K562 (cell line): ENCODE data around the gene EPSTI1. TPM values are rescaled to one million over a fixed set of nuclear protein-coding genes. Genes with fewer than 3 reads are reported as not detected.

Experiments used
- ATAC-seq: fragments of 200-7000 bp; cut with Tn5 transposase; 3 replicates; pipeline ENCODE4 v1.9.1; 2020; ENCODE audit warnings: moderate library complexity
- BruUV-seq: library from RNA; stranded (reverse); fragments of 400-500 nt; replicated peaks from 2 replicates; lab custom pipeline; 2021; lab: Mats Ljungman, UMichigan
- CTCF ChIA-PET: fragments of 300-600 bp; formaldehyde crosslinking; extraction: SDS; loops from one replicate; lab custom pipeline; 2021; ENCODE audit warnings: low intra/inter-chr PET ratio; lab: Yijun Ruan, JAX
- POLR2A ChIA-PET: fragments of 300-600, 350-650 bp; sonication (Branson Sonifier 250); formaldehyde crosslinking; extraction: SDS; loops from one replicate; lab custom pipeline; 2021; ENCODE audit warnings: antibody characterized with exemption, inconsistent platforms; lab: Yijun Ruan, JAX
- DNase-seq, 4 experiments: peaks; one replicate each; pipeline versions ENCODE4 v3.0.0 to v3.0.0-alpha.2; 2011 to 2018; ENCODE audit warnings: low spot score in 3 of 4, mixed read lengths in 3 of 4; ENCODE audit errors: extremely low read depth in 1 of 4
- FAIRE-seq: peaks from 2 replicates; lab custom pipeline; 2011; peaks lifted over from hg19 to GRCh38; lab: Jason Lieb, UNC
- H2AFZ ChIP-seq: 2 replicates; pipeline ENCODE4 v1.6.0; 2011; ENCODE audit warnings: low read depth, low read length, control low read depth, inconsistent platforms
- H3K27ac ChIP-seq: fragments of 200-600 bp; 3 replicates; pipeline ENCODE4 v1.8.0; 2011; ENCODE audit warnings: low read depth, mild to moderate bottlenecking, control low read depth, inconsistent platforms, low read length, moderate library complexity, mixed read lengths; ENCODE audit errors: extremely low read depth
- H3K27me3 ChIP-seq, 2 experiments: fragments of 300-600 bp in 1 of 2; 2 replicates in 1 of 2; 3 replicates in 1 of 2; pipeline versions ENCODE4 v1.6.0 to v1.8.0; 2011; ENCODE audit warnings: inconsistent platforms in 2 of 2, low read length in 2 of 2, mild to moderate bottlenecking in 1 of 2, mixed read lengths in 1 of 2, moderate library complexity in 1 of 2; ENCODE audit not compliant: control insufficient read depth in 2 of 2, insufficient read depth in 2 of 2
- H3K36me3 ChIP-seq: fragments of 300-600 bp; 3 replicates; pipeline ENCODE4 v1.8.0; 2011; ENCODE audit warnings: mild to moderate bottlenecking, low read length, inconsistent platforms; ENCODE audit not compliant: control insufficient read depth, insufficient read depth
- H3K4me1 ChIP-seq, 2 experiments: fragments of 200-600 bp in 1 of 2; replicated peaks in 1 of 2; 2 replicates in 1 of 2; 3 replicates in 1 of 2; pipeline versions ENCODE4 v1.5.1 to v1.8.0; 2011; ENCODE audit warnings: inconsistent platforms in 2 of 2, low read length in 2 of 2, mild to moderate bottlenecking in 1 of 2, mixed read lengths in 1 of 2, moderate library complexity in 1 of 2; ENCODE audit not compliant: control insufficient read depth in 2 of 2, insufficient read depth in 2 of 2
- H3K4me2 ChIP-seq: 2 replicates; pipeline ENCODE4 v1.6.1; 2011; ENCODE audit warnings: low read length, control low read depth, inconsistent platforms, mixed read lengths; ENCODE audit not compliant: insufficient read depth
- H3K4me3 ChIP-seq: fragments of 200-600 bp; sonication (generic), shearing (Covaris generic); 2 replicates; pipeline ENCODE4 v1.5.1; 2016; ENCODE audit warnings: control low read depth, inconsistent platforms
- H3K79me2 ChIP-seq: fragments of 200-600 bp; 3 replicates; pipeline ENCODE4 v1.8.0; 2011; ENCODE audit warnings: low read length, inconsistent platforms; ENCODE audit not compliant: control insufficient read depth, insufficient read depth
- H3K9ac ChIP-seq, 2 experiments: 2 replicates each; pipeline versions ENCODE4 v1.6.0 to v1.6.1; 2011; ENCODE audit warnings: low read depth in 2 of 2, low read length in 2 of 2, control low read depth in 1 of 2, inconsistent platforms in 1 of 2, mild to moderate bottlenecking in 1 of 2, mixed read lengths in 1 of 2; ENCODE audit not compliant: insufficient read depth in 1 of 2
- H3K9me1 ChIP-seq: one replicate; pipeline ENCODE4 v1.6.0; 2011; ENCODE audit warnings: inconsistent platforms, mild to moderate bottlenecking, low read length, moderate library complexity; ENCODE audit not compliant: control insufficient read depth, insufficient read depth
- H3K9me3 ChIP-seq: replicated peaks from 2 replicates; pipeline ENCODE4 v1.5.1; 2011; ENCODE audit warnings: low read depth, low read length, inconsistent platforms; ENCODE audit not compliant: control insufficient read depth, insufficient read depth
- H4K20me1 ChIP-seq: replicated peaks from 2 replicates; pipeline ENCODE4 v1.6.1; 2011; ENCODE audit warnings: low read length, inconsistent platforms, mixed read lengths; ENCODE audit not compliant: control insufficient read depth, insufficient read depth
- ARID2 ChIP-seq: fragments of 450-650 bp; IDR thresholded peaks from 2 replicates; pipeline ENCODE4 v1.6.1; 2017; ENCODE audit warnings: antibody characterized with exemption, mild to moderate bottlenecking
- HNRNPL ChIP-seq: fragments of 200-400 bp; formaldehyde crosslinking; IDR thresholded peaks from 2 replicates; pipeline ENCODE4 v1.6.1; 2017; ENCODE audit warnings: low read depth, mild to moderate bottlenecking, low read length
- NFIC ChIP-seq: fragments of 450-650 bp; IDR thresholded peaks from 2 replicates; pipeline ENCODE4 v1.6.1; 2017; ENCODE audit warnings: mild to moderate bottlenecking, inconsistent platforms
- U2AF2 ChIP-seq: fragments of 200-400 bp; formaldehyde crosslinking; optimal IDR thresholded peaks from 2 replicates; pipeline ENCODE3; 2017; ENCODE audit warnings: low read depth, mild to moderate bottlenecking, low read length
- WGBS: fragments of 100-300 bp; shearing (Covaris generic); methylation state at CpG from one replicate; pipeline ENCODE4 v1.1.6; 2016; ENCODE audit warnings: low coverage, mixed read lengths; ENCODE audit not compliant: insufficient coverage; ENCODE audit errors: missing lambda C conversion rate; 5-methylcytosine and 5-hydroxymethylcytosine counted together
- in situ Hi-C: fragments of 300-500 bp; cut with MboI; formaldehyde crosslinking; loops from 4 replicates; pipeline ENCODE4 v1.15.0; 2018; ENCODE audit warnings: inconsistent platforms, mixed read lengths
- intact Hi-C: fragments of 100-400 bp; cut with micrococcal nuclease; formaldehyde crosslinking; loops from 2 replicates; pipeline ENCODE4 v1.14.2; 2022
- polyA plus RNA-seq, 8 experiments: library from polyadenylated mRNA; depleted of rRNA in 4 of 8; stranded (reverse) in 5 of 8; unstranded in 3 of 8; fragments of >200 nt; fragmentation: Nextera tagmentation in 2 of 8; fragmentation: Illumina TruSeq in 1 of 8; extraction: Ambion mirVana in 2 of 8; extraction: Trizol in 1 of 8; gene quantifications; 2 replicates each; pipeline versions ENCODE4 v1.2.1 to v1.2.3, GENCODE V29; 2011 to 2014; ENCODE audit warnings: inconsistent platforms in 1 of 8, missing spikeins in 1 of 8
- total RNA-seq, 7 experiments: library from RNA; depleted of rRNA in 6 of 7; stranded (reverse); fragments of >200 nt in 6 of 7; fragmentation: Illumina TruSeq in 2 of 7; extraction: Trizol in 2 of 7; gene quantifications; 2 replicates each; pipeline versions ENCODE4 v1.2.1 to v1.2.3, GENCODE V29; 2011 to 2021; ENCODE audit warnings: low replicate concordance in 1 of 7
- TF ChIP-seq, protein P1 (sequence below): conservative IDR thresholded peaks from 2 replicates; pipeline ENCODE4 v1.6.1; 2011; ENCODE audit warnings: low read depth, mild to moderate bottlenecking, low read length; ENCODE audit not compliant: control insufficient read depth
- TF ChIP-seq, protein P2 (sequence below): sonication (generic); formaldehyde crosslinking; IDR thresholded peaks from 2 replicates; pipeline ENCODE4 v1.8.0; 2023; ENCODE audit warnings: missing genetic modification reagents, mild to moderate bottlenecking, borderline replicate concordance

EPSTI1 gene
- total and polyA plus RNA-seq, 9 of the 15 experiments (the other 6 are each of a cell fraction or from before 2014, with no cell fraction given): 0.18 to 1.0 TPM; not detected in 7

DNA sequence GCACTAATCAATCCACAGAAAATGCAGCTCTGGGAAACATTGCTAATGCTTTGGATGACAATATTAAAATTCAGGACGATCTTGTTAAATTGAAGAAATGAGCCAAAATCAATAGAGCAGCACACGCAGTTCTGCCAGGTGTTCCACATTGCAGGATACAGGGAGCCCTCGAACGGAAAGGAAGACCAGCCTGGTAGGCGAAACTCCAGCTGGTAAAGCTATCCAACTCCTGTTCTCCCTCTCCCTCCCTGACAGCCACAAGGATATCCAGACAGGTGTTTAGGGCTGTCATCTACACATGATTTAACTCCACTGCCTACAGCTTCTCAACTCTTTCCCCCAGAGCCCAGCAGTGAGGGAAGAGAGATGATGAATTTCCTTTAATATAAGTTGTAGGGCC is 67.7 kb downstream of the EPSTI1 start:
- ATAC-seq (no peak), DNase-seq (no peak)
- H3K4me1 ChIP-seq: no peaks in the 10 kb centered on the region
- no peak overlapping the region for H3K9ac ChIP-seq
- H3K27ac ChIP-seq: no peak overlapping the region
- no peak overlapping the region for H2AFZ ChIP-seq
- no peak overlapping the region for H3K4me3 ChIP-seq
- CTCF ChIA-PET: no interaction called here
- H4K20me1 ChIP-seq: no peaks in the 10 kb centered on the region
- in situ Hi-C loops (no loop called here), intact Hi-C loops (no loop called here)
- H3K79me2 ChIP-seq: no peaks in the 10 kb centered on the region
- 0% methylated on average over 5 of the region's 5 CpGs for WGBS
- BruUV-seq: no TSS peak
- no peaks in the 10 kb centered on the region for H3K9me1 ChIP-seq
- no peak overlapping the region for H3K4me2 ChIP-seq
- H3K9me3 ChIP-seq: no peaks in the 10 kb centered on the region
- H3K27me3 ChIP-seq: no peaks in the 10 kb centered on the region
- TF ChIP-seq NFIC (no peak), HNRNPL (no peak), ARID2 (no peak), U2AF2 (no peak)
- TF ChIP-seq, protein P1, sequence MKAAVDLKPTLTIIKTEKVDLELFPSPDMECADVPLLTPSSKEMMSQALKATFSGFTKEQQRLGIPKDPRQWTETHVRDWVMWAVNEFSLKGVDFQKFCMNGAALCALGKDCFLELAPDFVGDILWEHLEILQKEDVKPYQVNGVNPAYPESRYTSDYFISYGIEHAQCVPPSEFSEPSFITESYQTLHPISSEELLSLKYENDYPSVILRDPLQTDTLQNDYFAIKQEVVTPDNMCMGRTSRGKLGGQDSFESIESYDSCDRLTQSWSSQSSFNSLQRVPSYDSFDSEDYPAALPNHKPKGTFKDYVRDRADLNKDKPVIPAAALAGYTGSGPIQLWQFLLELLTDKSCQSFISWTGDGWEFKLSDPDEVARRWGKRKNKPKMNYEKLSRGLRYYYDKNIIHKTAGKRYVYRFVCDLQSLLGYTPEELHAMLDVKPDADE: no peak
- TF ChIP-seq, protein P2, sequence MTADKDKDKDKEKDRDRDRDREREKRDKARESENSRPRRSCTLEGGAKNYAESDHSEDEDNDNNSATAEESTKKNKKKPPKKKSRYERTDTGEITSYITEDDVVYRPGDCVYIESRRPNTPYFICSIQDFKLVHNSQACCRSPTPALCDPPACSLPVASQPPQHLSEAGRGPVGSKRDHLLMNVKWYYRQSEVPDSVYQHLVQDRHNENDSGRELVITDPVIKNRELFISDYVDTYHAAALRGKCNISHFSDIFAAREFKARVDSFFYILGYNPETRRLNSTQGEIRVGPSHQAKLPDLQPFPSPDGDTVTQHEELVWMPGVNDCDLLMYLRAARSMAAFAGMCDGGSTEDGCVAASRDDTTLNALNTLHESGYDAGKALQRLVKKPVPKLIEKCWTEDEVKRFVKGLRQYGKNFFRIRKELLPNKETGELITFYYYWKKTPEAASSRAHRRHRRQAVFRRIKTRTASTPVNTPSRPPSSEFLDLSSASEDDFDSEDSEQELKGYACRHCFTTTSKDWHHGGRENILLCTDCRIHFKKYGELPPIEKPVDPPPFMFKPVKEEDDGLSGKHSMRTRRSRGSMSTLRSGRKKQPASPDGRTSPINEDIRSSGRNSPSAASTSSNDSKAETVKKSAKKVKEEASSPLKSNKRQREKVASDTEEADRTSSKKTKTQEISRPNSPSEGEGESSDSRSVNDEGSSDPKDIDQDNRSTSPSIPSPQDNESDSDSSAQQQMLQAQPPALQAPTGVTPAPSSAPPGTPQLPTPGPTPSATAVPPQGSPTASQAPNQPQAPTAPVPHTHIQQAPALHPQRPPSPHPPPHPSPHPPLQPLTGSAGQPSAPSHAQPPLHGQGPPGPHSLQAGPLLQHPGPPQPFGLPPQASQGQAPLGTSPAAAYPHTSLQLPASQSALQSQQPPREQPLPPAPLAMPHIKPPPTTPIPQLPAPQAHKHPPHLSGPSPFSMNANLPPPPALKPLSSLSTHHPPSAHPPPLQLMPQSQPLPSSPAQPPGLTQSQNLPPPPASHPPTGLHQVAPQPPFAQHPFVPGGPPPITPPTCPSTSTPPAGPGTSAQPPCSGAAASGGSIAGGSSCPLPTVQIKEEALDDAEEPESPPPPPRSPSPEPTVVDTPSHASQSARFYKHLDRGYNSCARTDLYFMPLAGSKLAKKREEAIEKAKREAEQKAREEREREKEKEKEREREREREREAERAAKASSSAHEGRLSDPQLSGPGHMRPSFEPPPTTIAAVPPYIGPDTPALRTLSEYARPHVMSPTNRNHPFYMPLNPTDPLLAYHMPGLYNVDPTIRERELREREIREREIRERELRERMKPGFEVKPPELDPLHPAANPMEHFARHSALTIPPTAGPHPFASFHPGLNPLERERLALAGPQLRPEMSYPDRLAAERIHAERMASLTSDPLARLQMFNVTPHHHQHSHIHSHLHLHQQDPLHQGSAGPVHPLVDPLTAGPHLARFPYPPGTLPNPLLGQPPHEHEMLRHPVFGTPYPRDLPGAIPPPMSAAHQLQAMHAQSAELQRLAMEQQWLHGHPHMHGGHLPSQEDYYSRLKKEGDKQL (CRISPR knock-in tag): no peak
- TF ChIP-seq, all 486 proteins: peak for 0
- POLR2A ChIA-PET: no interaction called here
- FAIRE-seq: no peak
- H3K36me3 ChIP-seq: no peaks in the 10 kb centered on the region
